PC-3 (cell line): Measurements from ENCODE around the gene GSDMA. TPM values are rescaled to one million over a fixed set of nuclear protein-coding genes. Genes with fewer than 3 reads are reported as not detected.

Experiments used
- ATAC-seq: fragments of 200-7000 bp; cut with Tn5 transposase; 2 replicates; pipeline ENCODE4 v1.9.1; 2020; ENCODE audit warnings: mild to moderate bottlenecking, moderate library complexity
- BruUV-seq: library from RNA; stranded (reverse); fragments of 400-500 nt; replicated peaks from 2 replicates; lab custom pipeline; 2021; lab: Mats Ljungman, UMichigan
- CTCF ChIA-PET: fragments of 300-600 bp; sonication (Branson Sonifier 250); formaldehyde crosslinking; loops from one replicate; lab custom pipeline; 2022; ENCODE audit warnings: antibody characterized with exemption; lab: Charles Lee
- POLR2A ChIA-PET: fragments of 300-600 bp; sonication (Branson Sonifier 250); formaldehyde crosslinking; loops from one replicate; lab custom pipeline; 2022; ENCODE audit warnings: antibody characterized with exemption; ENCODE audit not compliant: unreplicated experiment; lab: Charles Lee
- DNase-seq: peaks from one replicate; pipeline ENCODE4 v3.0.0-alpha.2; 2015
- H2AFZ ChIP-seq: fragments of 300-600 bp; sonication (generic); 2 replicates; pipeline ENCODE4 v1.6.0; 2016; ENCODE audit warnings: antibody characterized with exemption, low read length
- H3F3A ChIP-seq: fragments of 300-600 bp; sonication (generic); one replicate; pipeline ENCODE4 v1.6.0; 2017; ENCODE audit warnings: antibody characterized with exemption, low read length, control low read depth, mild to moderate bottlenecking; ENCODE audit not compliant: unreplicated experiment
- H3K27ac ChIP-seq: fragments of 300-600 bp; sonication (generic); 2 replicates; pipeline ENCODE4 v1.5.1; 2016; ENCODE audit warnings: mild to moderate bottlenecking, low read length
- H3K27me3 ChIP-seq: fragments of 300-600 bp; sonication (generic); 2 replicates; pipeline ENCODE4 v1.6.1; 2016; ENCODE audit warnings: low read length, mixed read lengths
- H3K36me3 ChIP-seq: fragments of 300-600 bp; sonication (generic); 2 replicates; pipeline ENCODE4 v1.6.1; 2016; ENCODE audit warnings: low read depth, mixed run types, low read length, mixed read lengths
- H3K4me1 ChIP-seq: fragments of 300-600 bp; sonication (generic); 2 replicates; pipeline ENCODE4 v1.5.1; 2016; ENCODE audit warnings: low read length; ENCODE audit not compliant: insufficient read depth
- H3K4me2 ChIP-seq: fragments of 300-600 bp; sonication (generic); 2 replicates; pipeline ENCODE4 v1.6.0; 2016; ENCODE audit warnings: low read length
- H3K4me3 ChIP-seq: fragments of 300-600 bp; sonication (generic); 2 replicates; pipeline ENCODE4 v1.5.1; 2016; ENCODE audit warnings: mild to moderate bottlenecking, low read length, mixed read lengths
- H3K79me2 ChIP-seq: fragments of 300-600 bp; sonication (generic); 2 replicates; pipeline ENCODE4 v1.6.1; 2017; ENCODE audit warnings: low read length, mixed read lengths
- H3K9ac ChIP-seq: fragments of 300-600 bp; sonication (generic); 2 replicates; pipeline ENCODE4 v1.6.0; 2016; ENCODE audit warnings: mild to moderate bottlenecking, low read length
- H3K9me2 ChIP-seq: fragments of 300-600 bp; sonication (generic); replicated peaks from 2 replicates; pipeline ENCODE4 v1.6.1; 2016; ENCODE audit warnings: mixed run types, low read length, mixed read lengths
- H3K9me3 ChIP-seq: fragments of 300-600 bp; sonication (generic); 2 replicates; pipeline ENCODE4 v1.6.1; 2016; ENCODE audit warnings: low read length, mixed read lengths
- H4K20me1 ChIP-seq: fragments of 300-600 bp; sonication (generic); 2 replicates; pipeline ENCODE4 v1.6.1; 2016; ENCODE audit warnings: low read length, mixed read lengths
- EZH2 ChIP-seq: fragments of 300-600 bp; sonication (generic); IDR thresholded peaks from one replicate; pipeline ENCODE4 v1.6.1; 2017; ENCODE audit warnings: antibody characterized with exemption, mild to moderate bottlenecking, low read length; ENCODE audit not compliant: unreplicated experiment
- EZH2phosphoT487 ChIP-seq: fragments of 300-600 bp; sonication (generic); IDR thresholded peaks from 2 replicates; pipeline ENCODE4 v1.6.1; 2018; ENCODE audit warnings: mild to moderate bottlenecking, antibody characterized with exemption, low read length, borderline replicate concordance
- intact Hi-C: fragments of 100-400 bp; cut with micrococcal nuclease; formaldehyde crosslinking; loops from 2 replicates; pipeline ENCODE4 v1.9.0; 2023
- total RNA-seq: library from RNA; depleted of rRNA; stranded (reverse); fragments of >200 nt; gene quantifications from 2 replicates; pipeline ENCODE4 v1.2.3, GENCODE V29; 2014
- TF ChIP-seq, protein P1 (sequence below): fragments of 300-600 bp; sonication (generic); conservative IDR thresholded peaks from 2 replicates; pipeline ENCODE4 v1.5.1; 2017; ENCODE audit warnings: antibody characterized with exemption, low read depth, mild to moderate bottlenecking, low read length

The GSDMA gene
- total RNA-seq, 1 experiment from 2014 or later, result not detected

DNA sequence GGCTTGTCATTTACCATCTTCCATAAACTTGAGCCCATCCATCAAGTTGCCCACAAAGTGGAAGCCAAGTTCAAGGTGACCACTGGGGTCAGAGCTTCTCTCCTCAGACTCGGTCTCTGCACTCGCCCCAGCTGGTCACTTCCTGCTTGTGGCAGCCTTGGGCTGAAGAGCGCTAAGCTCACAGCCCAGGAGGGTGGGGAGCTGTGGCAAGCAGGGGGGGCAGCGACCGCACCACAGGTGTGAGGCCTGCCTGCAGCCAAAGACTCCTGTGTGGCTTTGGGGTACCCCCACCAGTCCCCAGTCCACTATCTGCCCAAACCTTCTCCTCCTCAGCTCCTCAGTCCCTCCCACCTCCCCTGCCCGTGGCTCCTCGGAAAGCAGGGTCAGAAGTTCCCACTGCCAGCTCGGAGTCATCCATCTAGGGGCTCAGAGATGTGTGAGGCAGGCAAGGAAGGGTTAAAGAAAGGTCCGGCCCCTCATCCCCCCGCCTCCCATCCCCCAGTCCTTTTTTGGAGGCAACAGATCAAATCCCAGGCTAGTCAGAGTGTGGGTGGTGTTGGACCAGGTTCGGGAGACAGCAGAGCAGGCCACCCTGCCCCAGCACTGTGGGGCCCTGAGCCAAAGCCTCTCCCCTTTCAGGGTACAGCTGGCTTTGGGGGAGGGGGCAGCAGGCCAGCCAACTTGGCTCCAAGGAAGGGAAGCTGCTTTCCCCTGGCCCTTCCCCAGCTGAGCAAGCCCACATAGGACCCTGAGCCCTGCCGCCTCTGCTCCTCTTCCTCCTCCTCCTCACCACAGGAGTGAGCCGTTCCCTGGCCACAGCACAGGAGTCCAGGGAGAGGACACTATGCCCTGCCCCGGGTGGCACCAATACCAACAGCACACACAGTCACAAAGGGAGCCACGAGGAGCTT, 55.7 kb downstream of the GSDMA start:
- Histone ChIP-seq H3K9ac (no peak overlapping the region), H3K4me3 (no peak overlapping the region), H3F3A (no peaks in the 10 kb centered on the region), H3K79me2 (no peaks in the 10 kb centered on the region), H4K20me1 (no peaks in the 10 kb centered on the region), H3K9me3 (no peaks in the 10 kb centered on the region), H3K27me3 (no peaks in the 10 kb centered on the region), H2AFZ (no peak overlapping the region), H3K36me3 (peaks cover 4% of the 10 kb centered on the region; the same call in 1 of the 2 replicates), H3K9me2 (no peaks in the 10 kb centered on the region), H3K4me2 (no peak overlapping the region), H3K27ac (no peak overlapping the region), H3K4me1 (peaks cover 56% of the 10 kb centered on the region)
- intact Hi-C loops, result no loop called here
- POLR2A ChIA-PET, result no interaction called here
- no peak for DNase-seq
- CTCF ChIA-PET, result no interaction called here
- BruUV-seq, result no TSS peak
- TF ChIP-seq EZH2 (no peak), EZH2phosphoT487 (no peak)
- TF ChIP-seq, protein P1, sequence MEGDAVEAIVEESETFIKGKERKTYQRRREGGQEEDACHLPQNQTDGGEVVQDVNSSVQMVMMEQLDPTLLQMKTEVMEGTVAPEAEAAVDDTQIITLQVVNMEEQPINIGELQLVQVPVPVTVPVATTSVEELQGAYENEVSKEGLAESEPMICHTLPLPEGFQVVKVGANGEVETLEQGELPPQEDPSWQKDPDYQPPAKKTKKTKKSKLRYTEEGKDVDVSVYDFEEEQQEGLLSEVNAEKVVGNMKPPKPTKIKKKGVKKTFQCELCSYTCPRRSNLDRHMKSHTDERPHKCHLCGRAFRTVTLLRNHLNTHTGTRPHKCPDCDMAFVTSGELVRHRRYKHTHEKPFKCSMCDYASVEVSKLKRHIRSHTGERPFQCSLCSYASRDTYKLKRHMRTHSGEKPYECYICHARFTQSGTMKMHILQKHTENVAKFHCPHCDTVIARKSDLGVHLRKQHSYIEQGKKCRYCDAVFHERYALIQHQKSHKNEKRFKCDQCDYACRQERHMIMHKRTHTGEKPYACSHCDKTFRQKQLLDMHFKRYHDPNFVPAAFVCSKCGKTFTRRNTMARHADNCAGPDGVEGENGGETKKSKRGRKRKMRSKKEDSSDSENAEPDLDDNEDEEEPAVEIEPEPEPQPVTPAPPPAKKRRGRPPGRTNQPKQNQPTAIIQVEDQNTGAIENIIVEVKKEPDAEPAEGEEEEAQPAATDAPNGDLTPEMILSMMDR, result no peak
- no peak for ATAC-seq

DNA sequence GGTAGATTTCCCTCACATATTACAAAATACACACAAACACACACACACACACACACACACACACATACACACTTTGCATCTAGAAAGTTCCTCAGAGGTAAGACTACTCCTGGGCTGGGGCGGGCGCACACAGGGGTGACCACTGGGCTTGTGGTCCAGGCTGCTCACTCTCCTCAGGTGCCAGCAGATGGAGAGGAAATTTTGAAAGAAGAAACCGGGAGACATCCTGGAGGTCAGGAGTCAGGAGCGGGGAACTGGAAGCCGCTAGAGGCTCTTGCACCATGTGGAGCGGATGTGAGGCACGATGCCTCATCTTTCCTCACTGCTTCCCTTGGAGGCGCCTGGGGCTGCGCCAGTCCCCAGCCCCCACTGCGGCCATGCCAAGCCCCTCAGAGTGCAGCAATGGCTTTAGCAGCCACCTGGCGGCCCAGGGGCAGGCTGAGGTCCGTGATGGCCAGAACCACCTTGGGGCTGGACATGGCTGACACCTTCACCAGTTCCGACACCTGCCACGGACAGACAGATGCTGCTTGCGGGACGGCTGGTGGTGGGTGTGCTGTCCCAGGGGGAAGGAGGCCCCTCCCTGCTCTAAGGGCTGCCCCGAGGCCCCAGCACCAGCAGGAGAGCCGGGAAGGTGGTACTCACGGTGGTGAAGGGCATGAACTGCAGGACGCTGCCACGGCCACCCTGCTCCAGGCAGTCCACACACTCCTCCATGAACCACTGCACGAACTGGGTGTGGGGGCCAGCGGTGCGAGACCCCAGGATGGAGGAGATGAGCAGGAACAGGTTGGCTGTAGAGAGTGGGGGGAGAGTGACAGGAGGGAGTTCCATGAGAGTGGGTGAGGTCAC, 56.6 kb downstream of the GSDMA start:
- no peak for DNase-seq

More for the DNA sequence above, 56.6 kb downstream of the GSDMA start:
- H3K27me3 ChIP-seq, result no peaks in the 10 kb centered on the region
- intact Hi-C loops, result no loop called here
- TSS peak; percentile 12 for BruUV-seq
- no peaks in the 10 kb centered on the region for H4K20me1 ChIP-seq
- no peak overlapping the region for H3K27ac ChIP-seq
- H2AFZ ChIP-seq, result no peak overlapping the region
- H3K79me2 ChIP-seq, result no peaks in the 10 kb centered on the region
- TF ChIP-seq EZH2, result no peak
- no peak for TF ChIP-seq EZH2phosphoT487
- TF ChIP-seq, protein P1, result no peak
- ChIA-PET CTCF (no interaction called here), POLR2A (no interaction called here)
- no peak for ATAC-seq
- no peaks in the 10 kb centered on the region for H3K9me2 ChIP-seq
- H3K4me3 ChIP-seq, result no peak overlapping the region
- peaks cover 4% of the 10 kb centered on the region; the same call in 1 of the 2 replicates for H3K36me3 ChIP-seq
- H3F3A ChIP-seq, result no peaks in the 10 kb centered on the region
- H3K4me2 ChIP-seq, result no peak overlapping the region
- H3K9ac ChIP-seq, result no peak overlapping the region
- peaks cover 62% of the 10 kb centered on the region for H3K4me1 ChIP-seq
- no peaks in the 10 kb centered on the region for H3K9me3 ChIP-seq
